Gastrocnemius medialis (tissue), 4 donors: ENCODE measurements around the gene CHD6.

Experiments
- CTCF ChIP-seq, 5 experiments: fragments of 450-650 bp in 3 of 5; fragments of 200-600 bp in 2 of 5; sonication (generic) in 2 of 5; IDR thresholded peaks in 4 of 5; conservative IDR thresholded peaks in 1 of 5; 1 replicate in 4 of 5; 2 replicates in 1 of 5; pipeline ENCODE4 v1.5.1; 2016 to 2019; ENCODE audit warnings: antibody characterized with exemption in 5 of 5, mild to moderate bottlenecking in 3 of 5, moderate library complexity in 3 of 5
- POLR2A ChIP-seq, 2 donors: fragments of 450-650 bp; IDR thresholded peaks; one replicate each; pipeline ENCODE4 v1.6.1; 2017; ENCODE audit warnings: antibody characterized with exemption in 2 of 2, mild to moderate bottlenecking in 2 of 2, moderate library complexity in 2 of 2

- TF ChIP-seq CTCF (IDR thresholded peaks at IDR 0.05 in 4 of 5, conservative IDR thresholded peaks at IDR 0.05 in 1 of 5) (no peak), POLR2A (IDR thresholded peaks at IDR 0.05) (no peak)
Observed at GRCh38 chr20:41412324-41413120, 205.7 kb downstream of the CHD6 start.
